ENCODE measurements around the gene NACC2.

Gene NACC2

DNA sequence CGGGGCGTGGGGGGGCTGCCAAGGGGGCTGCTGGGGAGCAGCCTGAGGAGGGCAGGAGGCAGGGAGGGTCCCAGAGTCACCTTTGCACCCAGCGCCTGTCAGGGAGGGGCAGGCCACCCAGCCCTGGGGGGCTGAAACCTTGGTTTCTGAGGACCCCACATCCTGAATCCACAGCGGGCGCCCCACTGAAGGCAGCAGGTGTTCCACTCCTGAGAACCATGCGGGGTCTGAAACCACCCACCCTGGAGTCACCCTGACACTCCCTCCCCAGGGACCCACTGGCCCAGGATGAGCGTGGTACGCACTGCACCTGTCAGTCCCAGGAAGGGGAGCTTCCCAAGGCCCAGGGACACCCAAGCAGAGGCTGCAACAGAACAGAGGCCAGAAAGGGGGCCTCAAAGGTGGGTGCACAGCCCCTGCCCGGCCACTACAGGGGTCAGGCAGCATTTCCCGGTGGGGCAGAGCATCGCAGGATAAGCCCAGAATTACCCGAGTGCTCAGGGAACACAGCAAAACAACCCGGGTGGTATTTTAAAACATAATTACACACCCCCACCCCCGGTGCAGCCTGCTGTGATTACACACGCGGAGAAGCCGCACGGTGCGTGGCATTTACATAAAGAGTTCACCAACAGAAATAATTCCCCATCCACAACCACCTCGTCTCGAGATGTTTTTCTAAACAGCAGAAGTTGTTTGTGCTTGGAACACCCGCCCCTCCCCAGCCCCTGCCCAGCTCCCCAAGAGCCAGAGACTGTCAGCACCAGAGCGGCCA, 76.6 kb downstream of the NACC2 start:
- no peak overlapping the region for H3K4me3 Mint-ChIP-seq
- no peak overlapping the region for H3K27ac Mint-ChIP-seq (ENCODE audit: low read depth)
- no peaks in the 10 kb centered on the region for H3K9me3 Mint-ChIP-seq
- no peak for ATAC-seq (replicated peaks; ENCODE audit: extremely low read depth, poor library complexity, severe bottlenecking)
- no peaks in the 10 kb centered on the region for H3K27me3 Mint-ChIP-seq
- H3K4me1 Mint-ChIP-seq: peaks cover 2% of the 10 kb centered on the region
- no peak for DNase-seq (ENCODE audit: low spot score in 2 of 2)
- H3K36me3 Mint-ChIP-seq (ENCODE audit: insufficient read depth): peaks cover 2% of the 10 kb centered on the region

DNA sequence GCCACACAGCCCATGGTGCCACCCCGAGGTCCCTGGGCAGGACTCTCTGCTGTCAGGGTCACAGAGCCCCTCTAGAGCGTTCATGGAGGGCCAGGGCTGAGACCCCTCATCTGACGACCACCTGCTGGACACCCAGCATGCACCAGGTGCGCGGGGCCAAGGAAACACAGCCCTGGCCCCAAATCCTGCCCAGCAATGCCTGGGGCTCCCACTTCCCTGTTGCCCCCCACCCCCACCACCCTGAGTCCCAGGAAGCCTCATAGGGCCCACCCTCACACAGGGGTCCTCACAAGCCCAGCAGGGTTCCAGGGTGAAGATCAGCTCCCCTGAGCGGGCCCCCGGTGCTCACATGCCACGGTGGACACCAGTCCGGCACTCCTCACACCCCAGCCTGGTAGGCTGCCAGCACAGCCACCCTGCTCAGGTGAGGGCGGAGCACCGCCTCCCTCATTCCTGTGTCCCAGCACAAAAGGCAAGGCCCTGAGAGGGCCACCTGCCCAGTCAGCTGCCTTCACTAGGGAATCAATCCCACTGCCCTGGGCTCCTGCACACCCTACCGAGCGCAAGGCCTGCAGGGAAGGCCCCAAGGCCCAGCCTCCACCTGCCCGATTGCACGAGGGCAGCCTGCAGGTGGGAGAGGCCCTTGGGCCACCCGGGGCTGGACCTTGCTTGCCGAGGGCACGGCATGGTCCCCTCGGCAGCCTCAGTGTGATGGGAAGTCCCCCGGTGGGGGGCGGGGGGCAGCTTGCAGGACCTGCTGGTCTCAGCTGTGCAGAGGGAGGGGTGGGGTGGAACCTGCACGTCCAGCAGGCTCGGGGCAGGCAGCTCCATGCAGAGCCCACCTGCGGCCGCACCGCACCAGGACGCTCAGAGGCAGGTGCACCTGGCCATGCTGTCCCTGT, 77.5 kb downstream of the NACC2 start:
- H3K9me3 Mint-ChIP-seq: no peaks in the 10 kb centered on the region
- H3K27ac Mint-ChIP-seq (ENCODE audit: low read depth): no peak overlapping the region
- no peaks in the 10 kb centered on the region for H3K27me3 Mint-ChIP-seq
- H3K36me3 Mint-ChIP-seq (ENCODE audit: insufficient read depth): peaks cover 2% of the 10 kb centered on the region
- no peak for DNase-seq (ENCODE audit: low spot score in 2 of 2)
- no peak overlapping the region for H3K4me3 Mint-ChIP-seq
- ATAC-seq (replicated peaks; ENCODE audit: extremely low read depth, poor library complexity, severe bottlenecking): no peak
- H3K4me1 Mint-ChIP-seq: no peaks in the 10 kb centered on the region

DNA sequence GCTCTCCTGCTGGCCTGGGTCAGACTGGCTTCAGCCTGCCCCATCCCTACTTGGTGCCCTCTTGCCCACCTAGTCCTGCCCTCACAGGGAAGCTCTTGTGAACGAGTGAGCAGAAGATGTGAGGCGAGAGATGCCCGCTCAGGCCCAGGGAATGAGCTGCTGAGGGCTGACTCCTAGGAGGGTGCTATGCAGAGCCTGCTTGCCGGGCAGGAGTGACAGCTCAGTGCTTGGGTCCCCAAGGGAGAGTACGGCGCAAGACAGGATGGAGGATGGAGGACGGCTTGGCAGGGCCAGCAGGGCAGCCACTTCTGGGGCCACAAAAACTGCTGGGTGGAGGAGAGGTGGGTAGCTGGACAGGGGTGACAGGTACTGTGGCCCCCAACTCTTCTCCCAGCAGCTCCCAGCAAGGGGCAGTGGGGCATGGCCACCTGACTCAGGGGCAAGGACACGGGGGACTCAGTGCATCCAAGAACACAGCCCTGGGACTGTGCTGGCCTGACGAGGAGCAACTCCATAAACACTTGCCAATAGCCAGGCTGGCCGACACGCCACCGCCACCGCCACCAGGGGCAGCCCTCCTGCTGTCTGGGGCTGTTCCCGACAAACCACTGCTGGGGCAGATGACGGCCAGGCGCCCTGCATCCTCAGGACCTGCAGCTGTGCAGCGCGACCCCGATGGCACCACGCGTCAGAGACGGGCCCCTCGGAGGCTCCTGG, 78.4 kb downstream of the NACC2 start:
- Mint-ChIP-seq H3K27me3 (no peaks in the 10 kb centered on the region), H3K9me3 (no peaks in the 10 kb centered on the region), H3K4me3 (no peak overlapping the region), H3K27ac (ENCODE audit: low read depth) (no peak overlapping the region), H3K36me3 (ENCODE audit: insufficient read depth) (peaks cover 3% of the 10 kb centered on the region), H3K4me1 (no peaks in the 10 kb centered on the region)
- ATAC-seq (replicated peaks; ENCODE audit: extremely low read depth, poor library complexity, severe bottlenecking) (no peak), DNase-seq (ENCODE audit: low spot score in 2 of 2) (no peak)

DNA sequence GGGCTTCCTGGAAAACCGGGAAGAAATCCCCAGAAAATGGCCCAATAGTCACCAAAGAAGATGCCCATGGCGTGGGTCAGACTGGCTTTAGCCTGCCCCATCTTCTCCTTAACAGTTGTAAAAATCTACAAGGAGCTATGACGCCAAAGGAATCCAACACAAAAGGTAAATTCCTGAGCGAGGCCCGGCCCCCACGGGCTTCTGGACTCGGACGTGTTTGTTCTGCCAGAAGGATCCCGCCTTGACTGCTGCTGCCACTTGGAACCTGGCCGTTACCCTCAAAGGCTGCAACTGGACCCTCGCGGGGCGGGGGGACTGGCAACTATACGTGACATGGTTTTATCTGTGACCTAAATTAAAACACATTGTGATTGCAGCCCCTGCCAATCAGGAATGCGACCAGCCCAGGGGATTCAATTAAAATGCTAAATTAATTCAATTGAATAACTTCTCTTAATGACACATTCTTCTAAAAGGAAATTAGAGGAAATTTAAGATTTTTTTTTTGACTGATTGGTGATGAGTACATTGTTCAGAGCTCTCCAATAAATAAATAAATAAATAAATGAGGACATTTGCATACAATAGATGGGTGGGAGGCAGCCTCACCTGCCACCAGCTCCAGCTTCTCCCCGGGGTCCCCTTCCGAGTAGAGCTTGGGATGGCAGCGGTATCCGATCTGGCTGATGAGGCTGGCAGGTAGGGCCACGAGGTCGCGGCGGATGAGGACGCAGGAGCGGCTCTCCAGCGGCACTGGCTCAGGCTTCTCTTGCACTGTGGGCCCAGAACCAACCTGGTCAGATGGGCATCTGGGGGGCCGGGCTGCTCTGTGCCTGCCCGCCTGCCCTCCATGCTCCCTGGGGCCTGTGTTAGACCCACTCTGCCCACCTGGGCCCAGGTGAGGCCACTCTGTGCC, 79.2 kb downstream of the NACC2 start:
- no peak for DNase-seq (ENCODE audit: low spot score in 2 of 2)
- no peaks in the 10 kb centered on the region for H3K4me1 Mint-ChIP-seq
- no peak for ATAC-seq (replicated peaks; ENCODE audit: extremely low read depth, poor library complexity, severe bottlenecking)
- no peak overlapping the region for H3K4me3 Mint-ChIP-seq
- no peaks in the 10 kb centered on the region for H3K27me3 Mint-ChIP-seq
- H3K9me3 Mint-ChIP-seq: no peaks in the 10 kb centered on the region
- H3K27ac Mint-ChIP-seq (ENCODE audit: low read depth): no peak overlapping the region
- peaks cover 3% of the 10 kb centered on the region for H3K36me3 Mint-ChIP-seq (ENCODE audit: insufficient read depth)

DNA sequence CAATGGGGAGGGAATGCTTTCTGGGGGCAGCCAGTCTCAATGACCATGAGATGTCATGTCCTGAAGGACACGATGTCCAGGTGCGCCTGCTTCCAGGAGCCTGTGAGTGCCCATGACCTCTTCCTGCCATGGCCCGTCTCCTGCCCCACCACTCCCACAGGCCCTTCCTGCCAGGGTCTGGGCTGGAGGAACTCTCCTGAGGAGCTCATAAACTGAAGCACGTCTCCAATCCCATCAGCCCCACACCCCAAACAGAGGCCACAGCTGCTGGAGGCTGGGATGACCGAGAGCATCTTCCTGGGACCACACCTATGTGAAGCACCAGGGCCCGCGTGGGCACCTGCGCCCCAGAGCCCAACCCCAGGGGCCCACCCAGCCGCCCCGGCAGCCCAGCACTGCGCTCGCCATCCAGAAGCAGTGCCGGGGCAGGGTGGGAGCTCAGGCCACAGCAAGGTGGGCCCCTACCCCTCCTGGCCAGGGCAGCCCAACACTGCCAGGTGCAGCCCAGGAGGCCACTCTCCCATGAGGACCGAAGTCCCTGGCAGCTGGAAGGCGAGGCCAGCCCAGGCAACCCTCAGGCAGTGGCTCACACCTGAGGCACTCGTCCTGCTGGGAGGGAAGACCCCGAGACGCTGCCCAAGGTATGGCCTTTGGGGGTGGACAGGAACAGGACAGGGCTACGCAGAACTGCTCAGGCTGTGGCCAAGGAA, 80.0 kb downstream of the NACC2 start:
- ATAC-seq (replicated peaks; ENCODE audit: extremely low read depth, poor library complexity, severe bottlenecking) (no peak), DNase-seq (ENCODE audit: low spot score in 2 of 2) (no peak)
- Mint-ChIP-seq H3K27me3 (no peaks in the 10 kb centered on the region), H3K36me3 (ENCODE audit: insufficient read depth) (peaks cover 8% of the 10 kb centered on the region), H3K27ac (ENCODE audit: low read depth) (no peak overlapping the region), H3K9me3 (no peaks in the 10 kb centered on the region), H3K4me3 (no peak overlapping the region), H3K4me1 (no peaks in the 10 kb centered on the region)

DNA sequence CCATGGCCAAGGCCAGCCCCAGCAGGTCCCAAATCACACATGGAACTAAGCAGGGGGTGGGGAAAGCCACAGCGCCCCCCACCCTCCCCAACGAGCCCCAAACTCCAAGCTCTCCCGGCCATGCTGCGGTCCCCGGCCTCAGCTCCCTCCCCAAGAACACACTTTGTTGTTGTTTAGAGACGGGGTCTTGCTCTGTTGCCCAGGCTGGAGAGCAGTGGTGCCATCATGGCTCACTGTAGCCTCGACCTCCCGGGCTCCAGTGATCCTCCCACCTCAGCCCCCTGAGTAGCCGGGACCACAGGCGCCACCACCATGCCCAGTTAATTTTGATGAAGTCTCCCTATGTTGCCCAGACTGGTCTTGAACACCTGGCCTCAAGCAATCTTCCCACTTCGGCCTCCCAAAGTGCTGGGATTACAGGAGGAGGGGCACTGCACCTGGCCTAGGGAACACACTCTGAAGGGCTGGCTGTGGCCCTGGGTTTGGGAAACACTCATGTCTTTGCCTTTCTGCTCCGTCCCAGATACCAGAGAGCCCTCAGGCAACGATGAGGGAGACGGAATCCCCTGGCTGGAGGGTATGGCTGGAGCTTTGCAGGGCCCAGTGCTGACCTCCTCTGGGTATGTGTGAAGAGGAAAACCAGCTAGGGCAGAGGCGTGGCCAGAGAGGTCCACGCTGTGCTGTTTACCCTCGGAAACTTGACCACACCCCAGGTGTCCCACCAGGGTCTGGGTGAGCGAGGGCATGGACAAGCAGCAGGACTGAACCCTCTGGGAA, 80.8 kb downstream of the NACC2 start:
- Mint-ChIP-seq H3K4me1 (no peaks in the 10 kb centered on the region), H3K4me3 (no peak overlapping the region), H3K9me3 (no peaks in the 10 kb centered on the region), H3K27ac (ENCODE audit: low read depth) (no peak overlapping the region), H3K27me3 (no peaks in the 10 kb centered on the region), H3K36me3 (ENCODE audit: insufficient read depth) (peaks cover 8% of the 10 kb centered on the region)
- ATAC-seq (replicated peaks; ENCODE audit: extremely low read depth, poor library complexity, severe bottlenecking) (no peak), DNase-seq (ENCODE audit: low spot score in 2 of 2) (no peak)

DNA sequence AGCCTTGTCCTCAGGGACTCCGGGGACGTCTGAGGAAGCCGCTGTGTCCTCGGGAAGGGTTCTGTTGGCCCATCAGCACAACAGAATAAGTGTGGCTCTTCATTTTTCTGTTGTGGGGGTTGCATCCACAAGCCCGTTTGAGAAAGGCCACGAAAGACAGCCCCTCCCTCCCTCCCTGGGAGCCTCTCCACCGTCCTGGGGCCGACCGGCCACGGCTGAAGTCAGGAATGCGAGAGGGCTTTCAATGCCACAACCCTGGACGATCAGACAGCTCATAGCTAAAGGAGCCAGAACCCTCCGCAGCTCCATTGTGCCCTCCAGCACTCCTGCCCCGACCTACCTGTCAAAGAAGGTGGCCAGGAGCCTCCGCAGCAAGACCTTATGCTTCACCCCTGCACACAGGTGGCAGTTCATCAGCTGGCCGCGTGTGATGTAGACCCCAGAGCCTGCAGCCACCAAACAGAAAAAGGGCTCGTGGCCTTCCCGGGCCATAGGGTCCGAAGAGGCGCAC, 81.5 kb downstream of the NACC2 start:
- no peaks in the 10 kb centered on the region for H3K27me3 Mint-ChIP-seq
- H3K4me1 Mint-ChIP-seq: no peaks in the 10 kb centered on the region
- no peak overlapping the region for H3K27ac Mint-ChIP-seq (ENCODE audit: low read depth)
- H3K36me3 Mint-ChIP-seq (ENCODE audit: insufficient read depth): peaks cover 8% of the 10 kb centered on the region
- H3K4me3 Mint-ChIP-seq: no peak overlapping the region
- ATAC-seq (replicated peaks; ENCODE audit: extremely low read depth, poor library complexity, severe bottlenecking) (no peak), DNase-seq (ENCODE audit: low spot score in 2 of 2) (no peak)
- H3K9me3 Mint-ChIP-seq: no peaks in the 10 kb centered on the region

DNA sequence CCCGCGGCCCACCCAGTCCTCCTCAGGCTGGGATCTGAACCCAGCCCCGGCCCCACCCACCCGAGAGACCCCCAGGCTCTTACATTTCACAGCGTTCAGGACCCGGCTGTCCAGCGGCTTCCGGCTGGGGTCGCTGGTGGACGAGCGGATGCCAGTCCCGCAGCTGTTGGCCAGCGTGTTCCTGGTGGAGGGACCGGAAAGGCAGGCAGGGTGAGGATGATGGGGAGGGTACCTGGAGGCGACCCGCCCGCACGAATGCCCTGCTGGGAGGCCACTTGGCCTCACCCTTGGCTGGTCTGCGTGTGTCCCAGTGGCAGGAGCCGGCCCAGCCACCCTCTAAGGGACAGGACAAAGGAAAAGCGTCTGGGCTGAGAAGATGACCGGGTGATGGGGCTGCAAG, 82.0 kb downstream of the NACC2 start:
- no peaks in the 10 kb centered on the region for H3K9me3 Mint-ChIP-seq
- ATAC-seq (replicated peaks; ENCODE audit: extremely low read depth, poor library complexity, severe bottlenecking) (no peak), DNase-seq (ENCODE audit: low spot score in 2 of 2) (no peak)
- no peaks in the 10 kb centered on the region for H3K27me3 Mint-ChIP-seq
- H3K4me1 Mint-ChIP-seq: peaks cover 1% of the 10 kb centered on the region
- no peak overlapping the region for H3K4me3 Mint-ChIP-seq
- no peak overlapping the region for H3K27ac Mint-ChIP-seq (ENCODE audit: low read depth)
- H3K36me3 Mint-ChIP-seq (ENCODE audit: insufficient read depth): peaks cover 8% of the 10 kb centered on the region

DNA sequence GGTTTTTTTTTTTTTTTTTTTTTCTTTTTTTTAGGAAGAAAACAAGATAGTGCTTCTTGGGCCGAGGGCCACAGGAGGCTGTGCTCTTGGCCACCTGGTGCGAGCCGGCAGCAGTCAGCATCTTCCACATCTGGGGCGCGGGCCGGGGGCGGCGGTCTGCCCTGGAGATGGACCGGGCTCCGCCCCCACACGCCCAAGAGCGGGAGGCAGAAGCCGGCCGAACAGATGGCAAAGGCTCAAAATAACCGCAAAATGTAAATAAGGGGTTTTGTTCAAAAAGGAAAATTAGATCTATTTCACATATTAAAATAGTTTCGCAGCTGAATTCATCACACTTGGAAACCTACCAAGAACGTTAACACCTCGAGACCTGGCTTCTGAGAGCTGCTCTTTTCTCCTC, 82.4 kb downstream of the NACC2 start:
- H3K27ac Mint-ChIP-seq (ENCODE audit: low read depth): no peak overlapping the region
- no peaks in the 10 kb centered on the region for H3K9me3 Mint-ChIP-seq
- no peaks in the 10 kb centered on the region for H3K27me3 Mint-ChIP-seq
- no peak overlapping the region for H3K4me3 Mint-ChIP-seq
- DNase-seq (ENCODE audit: low spot score in 2 of 2) (no peak), ATAC-seq (replicated peaks; ENCODE audit: extremely low read depth, poor library complexity, severe bottlenecking) (no peak)
- peaks cover 6% of the 10 kb centered on the region for H3K4me1 Mint-ChIP-seq
- H3K36me3 Mint-ChIP-seq (ENCODE audit: insufficient read depth): peaks cover 10% of the 10 kb centered on the region

DNA sequence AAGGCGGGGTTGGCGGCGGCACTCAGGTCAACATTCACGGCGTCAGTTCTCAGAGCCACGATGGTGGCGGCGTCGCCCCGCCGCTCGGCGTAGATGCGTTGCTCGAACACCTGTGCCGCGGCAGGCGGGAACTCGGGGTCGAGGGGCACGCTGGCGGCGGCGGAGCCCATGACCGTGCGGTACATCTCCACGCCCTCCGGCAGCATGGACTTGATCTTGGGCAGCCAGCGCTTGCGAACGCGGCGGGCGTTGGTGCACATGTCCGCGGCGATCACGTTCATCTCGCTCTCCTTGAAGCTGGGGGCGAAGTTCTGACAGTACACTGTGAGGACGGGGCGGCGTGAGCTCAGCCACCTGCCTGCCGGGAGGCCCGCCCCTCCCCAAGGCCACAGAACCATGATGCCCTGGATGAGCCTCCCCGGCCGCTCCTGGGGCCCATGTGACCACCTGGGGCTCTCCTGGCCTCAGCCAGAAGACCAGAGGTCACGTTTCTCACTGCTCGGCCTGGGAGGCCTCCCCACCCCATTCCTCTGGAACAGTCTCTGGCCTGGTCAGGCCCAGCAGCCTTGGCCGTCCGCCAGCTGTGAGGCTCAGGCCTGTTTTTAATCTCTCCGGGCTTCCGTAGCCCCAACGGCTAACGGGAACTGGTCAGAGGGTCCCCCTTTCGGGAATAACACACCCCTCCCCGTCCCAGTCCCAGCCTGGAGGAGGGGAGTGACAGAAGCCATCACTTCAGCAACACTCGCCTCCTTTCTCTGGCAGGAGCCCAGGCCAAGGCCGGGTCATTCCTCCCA, 83.2 kb downstream of the NACC2 start:
- Mint-ChIP-seq H3K36me3 (ENCODE audit: insufficient read depth) (peaks cover 10% of the 10 kb centered on the region), H3K4me1 (peaks cover 11% of the 10 kb centered on the region), H3K27me3 (no peaks in the 10 kb centered on the region), H3K9me3 (no peaks in the 10 kb centered on the region), H3K27ac (ENCODE audit: low read depth) (no peak overlapping the region), H3K4me3 (no peak overlapping the region)
- no peak for ATAC-seq (replicated peaks; ENCODE audit: extremely low read depth, poor library complexity, severe bottlenecking)
- no peak for DNase-seq (ENCODE audit: low spot score in 2 of 2)

Measured in central memory CD8-positive, alpha-beta T cell (primary cell).